GM21447 (cell line): Measurements from ENCODE around the gene PDE6G.

Experiments used
- ATAC-seq: cut with Tn5 transposase; IDR thresholded peaks from one replicate; pipeline ENCODE4 v1.9.1; 2021; ENCODE audit not compliant: unreplicated experiment

Gene PDE6G

GRCh38 chr17:81656118-81656743 lies at the start of gene PDE6G:
Gene PDE6G (minus strand): TSS chr17:81656542. CDS start chr17:81653305, 3,237 bp downstream.
- ATAC-seq: no peak

- no peak for ATAC-seq
Measured at GRCh38 chr17:81705518-81706231, 49.3 kb upstream of the PDE6G start.

GRCh38 chr17:81703747-81704654 lies 47.7 kb upstream of the PDE6G start:
- no peak for ATAC-seq

- ATAC-seq: peak; percentile 75
Measured at GRCh38 chr17:81702934-81703746, 46.8 kb upstream of the PDE6G start, which contains the start of gene MRPL12. Gene MRPL12 (plus strand): TSS chr17:81703367. CDS start chr17:81703502, 135 bp downstream.

- ATAC-seq: no peak
Measured at GRCh38 chr17:81701288-81702071, 45.1 kb upstream of the PDE6G start.

GRCh38 chr17:81700353-81701287 lies 44.3 kb upstream of the PDE6G start:
- ATAC-seq: no peak

- no peak for ATAC-seq
Measured at GRCh38 chr17:81697261-81698044, 41.1 kb upstream of the PDE6G start.

GRCh38 chr17:81696218-81696941 lies 40.0 kb upstream of the PDE6G start:
- ATAC-seq: no peak

- no peak for ATAC-seq
Measured at GRCh38 chr17:81695801-81696200, 39.5 kb upstream of the PDE6G start.

GRCh38 chr17:81695211-81695610 lies 38.9 kb upstream of the PDE6G start:
- no peak for ATAC-seq

- no peak for ATAC-seq
Measured at GRCh38 chr17:81694810-81695209, 38.5 kb upstream of the PDE6G start.

GRCh38 chr17:81693509-81694210 lies 37.3 kb upstream of the PDE6G start:
- no peak for ATAC-seq

- no peak for ATAC-seq
Measured at GRCh38 chr17:81691608-81692007, 35.3 kb upstream of the PDE6G start.

- no peak for ATAC-seq
Measured at GRCh38 chr17:81691196-81691595, 34.9 kb upstream of the PDE6G start.

GRCh38 chr17:81690549-81690948 lies 34.2 kb upstream of the PDE6G start:
- no peak for ATAC-seq

- no peak for ATAC-seq
Measured at GRCh38 chr17:81690066-81690465, 33.7 kb upstream of the PDE6G start.

- no peak for ATAC-seq
Measured at GRCh38 chr17:81688616-81689015, 32.3 kb upstream of the PDE6G start.
